GM19240 (cell line): ENCODE results near the gene ZNF620.
"Not testable (repeated sequence)": the region's sequence is repeated elsewhere in the genome, so short reads cannot be mapped to it uniquely, and the experiment has no call there.

ENCODE experiments used
- DNase-seq: peaks from one replicate; pipeline ENCODE4 v3.0.0; 2011; ENCODE audit warnings: low spot score; ENCODE audit not compliant: insufficient read length

ZNF620 gene

GRCh38 chr3:40502034-40502433 lies 3.8 kb upstream of the ZNF620 start:
- DNase-seq: no peak

GRCh38 chr3:40504636-40505430 lies 1.0 kb upstream of the ZNF620 start:
- no peak for DNase-seq

GRCh38 chr3:40511031-40511718 lies 5.3 kb downstream of the ZNF620 start:
- no peak for DNase-seq

- DNase-seq: no peak
These were observed 10.4 kb downstream of the ZNF620 start for GRCh38 chr3:40516201-40516600.

- DNase-seq: no peak
These were observed 12.2 kb downstream of the ZNF620 start for GRCh38 chr3:40518067-40518466.

GRCh38 chr3:40518848-40519247 lies 13.0 kb downstream of the ZNF620 start:
- no peak for DNase-seq

- no peak for DNase-seq
These were observed 15.4 kb downstream of the ZNF620 start for GRCh38 chr3:40521254-40521653.

- no peak for DNase-seq
These were observed 17.9 kb downstream of the ZNF620 start for GRCh38 chr3:40523781-40524180.

GRCh38 chr3:40524222-40524567 lies 18.4 kb downstream of the ZNF620 start:
- no peak for DNase-seq

GRCh38 chr3:40524568-40525285 lies 18.9 kb downstream of the ZNF620 start, which contains the start of gene ZNF621:
TSS of gene ZNF621 (plus strand) at chr3:40524960. CDS start at chr3:40525841, 881 bp downstream.
- DNase-seq: peak; percentile 77

- no peak for DNase-seq
These were observed 22.6 kb downstream of the ZNF620 start for GRCh38 chr3:40528426-40528825.

GRCh38 chr3:40532252-40532651 lies 26.4 kb downstream of the ZNF620 start:
- DNase-seq: no peak

- DNase-seq: no peak
These were observed 28.4 kb downstream of the ZNF620 start for GRCh38 chr3:40534283-40534682.

GRCh38 chr3:40546816-40547215 lies 41.0 kb downstream of the ZNF620 start:
- DNase-seq: no peak

- DNase-seq: no peak
These were observed 44.3 kb downstream of the ZNF620 start for GRCh38 chr3:40550167-40550566.

GRCh38 chr3:40557575-40558161 lies 51.8 kb downstream of the ZNF620 start:
- DNase-seq: no peak

GRCh38 chr3:40562482-40562881 lies 56.6 kb downstream of the ZNF620 start:
- not testable (repeated sequence) for DNase-seq

- DNase-seq: not testable (repeated sequence)
These were observed 59.8 kb downstream of the ZNF620 start for GRCh38 chr3:40565629-40566028.

- no peak for DNase-seq
These were observed 60.9 kb downstream of the ZNF620 start for GRCh38 chr3:40566694-40567093.
